K562 (cell line): Measurements from ENCODE around the gene F2RL1. TPM values are rescaled to one million over a fixed set of nuclear protein-coding genes. Genes with fewer than 3 reads are reported as not detected.
A peak's percentile ranks its signal among the peaks of the same experiment; 100 is the strongest.

Experiments used
- BDP1 ChIP-seq: IDR thresholded peaks from 3 replicates; pipeline ENCODE4 v1.6.1; 2011; ENCODE audit not compliant: insufficient read length, insufficient read depth
- CBFA2T3 ChIP-seq: fragments of 450-650 bp; IDR thresholded peaks from 2 replicates; pipeline ENCODE4 v1.6.1; 2017
- DPF2 ChIP-seq: fragments of 450-650 bp; IDR thresholded peaks from 2 replicates; pipeline ENCODE4 v1.6.1; 2016
- FOXJ2 ChIP-seq: fragments of 200-800 bp; sonication (Bioruptor generic); IDR thresholded peaks from 2 replicates; pipeline ENCODE4 v1.6.1; 2016; ENCODE audit warnings: missing genetic modification characterization, missing compliant biosample characterization
- HMBOX1 ChIP-seq: sonication (generic); IDR thresholded peaks from 2 replicates; pipeline ENCODE4 v1.6.1; 2016
- PATZ1 ChIP-seq: fragments of 250-450 bp; sonication (Bioruptor Pico); IDR thresholded peaks from 2 replicates; pipeline ENCODE4 v1.5.0; 2020; ENCODE audit warnings: mild to moderate bottlenecking, borderline replicate concordance
- TEAD4 ChIP-seq, 2 experiments: sonication (generic) in 1 of 2; formaldehyde crosslinking in 1 of 2; IDR thresholded peaks; 2 replicates each; pipeline versions ENCODE4 v1.6.1 to v1.8.0; 2012 to 2022; ENCODE audit warnings: borderline replicate concordance in 1 of 2, inconsistent platforms in 1 of 2, low read length in 1 of 2, mild to moderate bottlenecking in 1 of 2, missing genetic modification reagents in 1 of 2
- ZNF263 ChIP-seq: sonication (generic); formaldehyde crosslinking; IDR thresholded peaks from 2 replicates; pipeline ENCODE4 v1.8.0; 2022; ENCODE audit warnings: mild to moderate bottlenecking, missing genetic modification reagents, borderline replicate concordance
- ZNF282 ChIP-seq: sonication (generic); formaldehyde crosslinking; IDR thresholded peaks from 2 replicates; pipeline ENCODE4 v1.8.1; 2023; ENCODE audit warnings: missing genetic modification reagents
- ZNF766 ChIP-seq: fragments of 200-800 bp; sonication (Bioruptor generic); conservative IDR thresholded peaks from 2 replicates; pipeline ENCODE4 v1.6.1; 2016; ENCODE audit warnings: missing genetic modification characterization, missing compliant biosample characterization
- polyA plus RNA-seq, 8 experiments: library from polyadenylated mRNA; depleted of rRNA in 4 of 8; stranded (reverse) in 5 of 8; unstranded in 3 of 8; fragments of >200 nt; fragmentation: Nextera tagmentation in 2 of 8; fragmentation: Illumina TruSeq in 1 of 8; extraction: Ambion mirVana in 2 of 8; extraction: Trizol in 1 of 8; gene quantifications; 2 replicates each; pipeline versions ENCODE4 v1.2.1 to v1.2.3, GENCODE V29; 2011 to 2014; ENCODE audit warnings: inconsistent platforms in 1 of 8, missing spikeins in 1 of 8
- total RNA-seq, 7 experiments: library from RNA; depleted of rRNA in 6 of 7; stranded (reverse); fragments of >200 nt in 6 of 7; fragmentation: Illumina TruSeq in 2 of 7; extraction: Trizol in 2 of 7; gene quantifications; 2 replicates each; pipeline versions ENCODE4 v1.2.1 to v1.2.3, GENCODE V29; 2011 to 2021; ENCODE audit warnings: low replicate concordance in 1 of 7
- TF ChIP-seq, protein P1 (sequence below): conservative IDR thresholded peaks from 2 replicates; pipeline ENCODE4 v1.6.1; 2011; ENCODE audit warnings: low read depth, mild to moderate bottlenecking, low read length; ENCODE audit not compliant: control insufficient read depth
- TF ChIP-seq, protein P2 (sequence below), 2 experiments: fragments of 450-650 bp; IDR thresholded peaks; 2 replicates each; pipeline ENCODE4 v1.6.1; 2016; ENCODE audit warnings: mild to moderate bottlenecking in 2 of 2, borderline replicate concordance in 1 of 2, low read depth in 1 of 2, moderate library complexity in 1 of 2
- TF ChIP-seq, protein P3 (sequence below), 2 experiments: fragments of 250-450 bp in 1 of 2; fragments of 450-650 bp in 1 of 2; sonication (Bioruptor Pico) in 1 of 2; IDR thresholded peaks; 2 replicates each; pipeline versions ENCODE4 v1.6.1 to v1.8.0; 2016 to 2021; ENCODE audit warnings: mild to moderate bottlenecking in 2 of 2, moderate library complexity in 2 of 2, missing compliant biosample characterization in 1 of 2, missing genetic modification characterization in 1 of 2

Gene F2RL1
- total and polyA plus RNA-seq, 9 of the 15 experiments (the other 6 are each of a cell fraction or from before 2014, with no cell fraction given) = 0.03 to 0.50 (median 0.27) TPM; not detected in 6

GRCh38 chr5:76874088-76874581 lies 55.3 kb downstream of the F2RL1 start (continued):
- TF ChIP-seq PATZ1 (CRISPR knock-in tag) (no peak), ZNF766 (CRISPR knock-in tag) (0 out of 2 replicates have a peak, but pooled peaks have one; percentile 34), ZNF263 (CRISPR knock-in tag) (peak; percentile 87), FOXJ2 (tag) (0 out of 2 replicates have a peak, but pooled peaks have one; percentile 15), HMBOX1 (peak; percentile 74), BDP1 (no peak), ZNF282 (CRISPR knock-in tag) (no peak), DPF2 (peak; percentile 71; the same call in 1 of the 2 replicates), TEAD4 (IDR thresholded peaks at IDR 0.05; ENCODE audit: low read length) (peak; percentile 70), TEAD4 (CRISPR knock-in tag; IDR thresholded peaks at IDR 0.05; ENCODE audit: borderline replicate concordance) (no peak), CBFA2T3 (peak; percentile 84)
- TF ChIP-seq, protein P1, sequence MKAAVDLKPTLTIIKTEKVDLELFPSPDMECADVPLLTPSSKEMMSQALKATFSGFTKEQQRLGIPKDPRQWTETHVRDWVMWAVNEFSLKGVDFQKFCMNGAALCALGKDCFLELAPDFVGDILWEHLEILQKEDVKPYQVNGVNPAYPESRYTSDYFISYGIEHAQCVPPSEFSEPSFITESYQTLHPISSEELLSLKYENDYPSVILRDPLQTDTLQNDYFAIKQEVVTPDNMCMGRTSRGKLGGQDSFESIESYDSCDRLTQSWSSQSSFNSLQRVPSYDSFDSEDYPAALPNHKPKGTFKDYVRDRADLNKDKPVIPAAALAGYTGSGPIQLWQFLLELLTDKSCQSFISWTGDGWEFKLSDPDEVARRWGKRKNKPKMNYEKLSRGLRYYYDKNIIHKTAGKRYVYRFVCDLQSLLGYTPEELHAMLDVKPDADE = no peak
- TF ChIP-seq, protein P2, sequence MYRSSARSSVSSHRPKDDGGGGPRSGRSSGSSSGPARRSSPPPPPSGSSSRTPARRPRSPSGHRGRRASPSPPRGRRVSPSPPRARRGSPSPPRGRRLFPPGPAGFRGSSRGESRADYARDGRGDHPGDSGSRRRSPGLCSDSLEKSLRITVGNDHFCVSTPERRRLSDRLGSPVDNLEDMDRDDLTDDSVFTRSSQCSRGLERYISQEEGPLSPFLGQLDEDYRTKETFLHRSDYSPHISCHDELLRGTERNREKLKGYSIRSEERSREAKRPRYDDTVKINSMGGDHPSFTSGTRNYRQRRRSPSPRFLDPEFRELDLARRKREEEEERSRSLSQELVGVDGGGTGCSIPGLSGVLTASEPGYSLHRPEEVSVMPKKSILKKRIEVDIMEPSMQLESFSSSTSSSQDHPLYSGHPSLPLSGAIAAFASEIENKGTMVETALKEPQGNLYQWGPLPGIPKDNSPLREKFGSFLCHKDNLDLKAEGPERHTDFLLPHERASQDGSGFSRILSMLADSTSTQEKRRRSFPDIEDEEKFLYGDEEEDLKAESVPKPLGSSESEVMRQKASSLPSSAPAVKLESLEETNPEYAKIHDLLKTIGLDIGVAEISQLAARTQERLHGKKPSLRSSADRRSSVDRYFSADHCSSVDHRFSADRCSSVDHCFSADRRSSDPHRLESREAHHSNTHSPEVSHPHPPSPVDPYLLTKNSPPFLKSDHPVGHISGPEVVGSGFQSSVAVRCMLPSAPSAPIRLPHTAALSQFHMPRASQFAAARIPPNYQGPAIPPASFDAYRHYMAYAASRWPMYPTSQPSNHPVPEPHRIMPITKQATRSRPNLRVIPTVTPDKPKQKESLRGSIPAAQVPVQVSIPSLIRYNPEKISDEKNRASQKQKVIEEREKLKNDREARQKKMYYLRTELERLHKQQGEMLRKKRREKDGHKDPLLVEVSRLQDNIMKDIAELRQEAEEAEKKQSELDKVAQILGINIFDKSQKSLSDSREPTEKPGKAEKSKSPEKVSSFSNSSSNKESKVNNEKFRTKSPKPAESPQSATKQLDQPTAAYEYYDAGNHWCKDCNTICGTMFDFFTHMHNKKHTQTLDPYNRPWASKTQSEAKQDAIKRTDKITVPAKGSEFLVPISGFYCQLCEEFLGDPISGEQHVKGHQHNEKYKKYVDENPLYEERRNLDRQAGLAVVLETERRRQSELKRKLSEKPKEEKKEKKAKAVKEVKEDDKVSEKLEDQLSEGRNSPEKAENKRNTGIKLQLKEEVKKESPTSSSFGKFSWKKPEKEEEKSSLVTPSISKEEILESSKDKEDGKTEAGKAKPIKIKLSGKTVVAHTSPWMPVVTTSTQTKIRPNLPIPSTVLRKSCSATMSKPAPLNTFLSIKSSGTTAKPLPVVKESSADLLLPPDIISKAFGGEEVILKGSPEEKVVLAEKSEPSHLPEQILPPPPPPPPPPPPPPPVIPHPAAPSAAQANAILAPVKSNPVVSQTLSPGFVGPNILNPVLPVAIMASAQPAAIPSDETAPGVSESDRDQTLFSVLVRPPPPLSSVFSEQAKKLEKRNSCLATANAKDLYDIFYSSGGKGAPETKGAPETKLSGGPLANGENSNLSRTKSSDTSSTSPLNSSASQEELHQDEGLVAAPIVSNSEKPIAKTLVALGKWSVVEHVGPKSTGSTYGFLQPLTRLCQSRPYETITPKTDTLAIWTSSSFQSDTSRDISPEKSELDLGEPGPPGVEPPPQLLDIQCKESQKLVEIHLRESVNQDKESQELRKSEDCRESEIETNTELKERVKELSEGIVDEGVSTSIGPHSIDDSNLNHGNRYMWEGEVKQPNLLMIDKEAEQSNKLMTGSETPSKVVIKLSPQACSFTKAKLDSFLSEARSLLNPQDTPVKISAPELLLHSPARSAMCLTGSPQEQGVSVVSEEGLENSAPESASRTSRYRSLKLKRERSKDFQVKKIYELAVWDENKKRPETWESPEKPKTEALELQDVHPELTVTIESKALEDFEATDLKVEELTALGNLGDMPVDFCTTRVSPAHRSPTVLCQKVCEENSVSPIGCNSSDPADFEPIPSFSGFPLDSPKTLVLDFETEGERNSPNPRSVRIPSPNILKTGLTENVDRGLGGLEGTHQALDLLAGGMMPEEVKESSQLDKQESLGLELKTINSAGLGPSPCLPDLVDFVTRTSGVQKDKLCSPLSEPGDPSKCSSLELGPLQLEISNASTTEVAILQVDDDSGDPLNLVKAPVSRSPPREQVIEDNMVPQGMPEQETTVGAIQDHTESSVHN (IDR thresholded peaks at IDR 0.05; ENCODE audit: borderline replicate concordance in 1 of 2, low read depth in 1 of 2) = peak in 1 of 2 experiments; percentile 49; a peak in 1 of 4 replicates
- TF ChIP-seq, protein P3, sequence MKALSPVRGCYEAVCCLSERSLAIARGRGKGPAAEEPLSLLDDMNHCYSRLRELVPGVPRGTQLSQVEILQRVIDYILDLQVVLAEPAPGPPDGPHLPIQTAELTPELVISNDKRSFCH (CRISPR knock-in tag; IDR thresholded peaks at IDR 0.05) = no peak
- TF ChIP-seq, protein P3 (tag; IDR thresholded peaks at IDR 0.05) = peak; percentile 81; the same call in 1 of the 2 replicates
